Liver (tissue), 9 donors: ENCODE data around the gene DCDC2C. TPM values are rescaled to one million over a fixed set of nuclear protein-coding genes. Genes with fewer than 3 reads are reported as not detected.

ENCODE experiments used
- DNase-seq: peaks from one replicate; pipeline ENCODE4 v3.0.0-alpha.2; 2017; ENCODE audit warnings: low spot score
- H3K27ac ChIP-seq, 2 donors: one replicate each; pipeline ENCODE4 v1.7.0; 2013; ENCODE audit warnings: inconsistent platforms in 2 of 2, low read length in 2 of 2, control low read depth in 1 of 2, low read depth in 1 of 2, mild to moderate bottlenecking in 1 of 2
- H3K27me3 ChIP-seq, 4 donors: one replicate each; pipeline versions ENCODE4 v1.6.1 to v1.7.0; 2013; ENCODE audit warnings: low read length in 3 of 4, inconsistent platforms in 1 of 4, mild to moderate bottlenecking in 1 of 4, moderate library complexity in 1 of 4; ENCODE audit not compliant: control insufficient read depth in 4 of 4, insufficient read depth in 4 of 4
- H3K36me3 ChIP-seq, 4 donors: one replicate each; pipeline versions ENCODE4 v1.6.1 to v1.7.0; 2013; ENCODE audit warnings: low read length in 3 of 4, mild to moderate bottlenecking in 3 of 4, low read depth in 1 of 4, moderate library complexity in 1 of 4; ENCODE audit not compliant: control insufficient read depth in 4 of 4, insufficient read depth in 3 of 4
- H3K4me1 ChIP-seq, 4 donors: one replicate each; pipeline versions ENCODE4 v1.6.1 to v1.7.0; 2013; ENCODE audit warnings: low read length in 3 of 4, mild to moderate bottlenecking in 3 of 4, moderate library complexity in 1 of 4; ENCODE audit not compliant: control insufficient read depth in 4 of 4, insufficient read depth in 4 of 4
- H3K4me3 ChIP-seq, 3 donors: one replicate each; pipeline versions ENCODE4 v1.6.1 to v1.7.0; 2013; ENCODE audit warnings: low read length in 3 of 3, control low read depth in 1 of 3, low read depth in 1 of 3, mild to moderate bottlenecking in 1 of 3
- H3K9ac ChIP-seq, 2 donors: one replicate each; pipeline ENCODE4 v1.7.0; 2013; ENCODE audit warnings: low read length in 2 of 2, mild to moderate bottlenecking in 2 of 2, moderate library complexity in 2 of 2, control low read depth in 1 of 2, low read depth in 1 of 2
- H3K9me3 ChIP-seq, 4 donors: one replicate each; pipeline versions ENCODE4 v1.6.1 to v1.7.0; 2013; ENCODE audit warnings: low read length in 3 of 4; ENCODE audit not compliant: control insufficient read depth in 4 of 4
- ATF3 ChIP-seq: IDR thresholded peaks from 2 replicates; pipeline ENCODE4 v1.6.1; 2016; ENCODE audit warnings: antibody characterized with exemption
- CTCF ChIP-seq: fragments of 150-350 bp; IDR thresholded peaks from 2 replicates; pipeline ENCODE4 v1.5.1; 2017; ENCODE audit warnings: improper control_type of control experiment, low read depth, low read length; ENCODE audit not compliant: missing input control
- EGR1 ChIP-seq, 2 donors: IDR thresholded peaks; 2 replicates each; pipeline ENCODE4 v1.6.1; 2016 to 2018; ENCODE audit warnings: antibody characterized with exemption in 2 of 2, low read depth in 2 of 2
- FOXA1 ChIP-seq: IDR thresholded peaks from 2 replicates; pipeline ENCODE4 v1.6.1; 2016; ENCODE audit warnings: antibody characterized with exemption
- FOXA2 ChIP-seq: IDR thresholded peaks from 2 replicates; pipeline ENCODE4 v1.6.1; 2016; ENCODE audit warnings: antibody characterized with exemption
- GABPA ChIP-seq, 2 donors: IDR thresholded peaks in 1 of 2; conservative IDR thresholded peaks in 1 of 2; 2 replicates each; pipeline ENCODE4 v1.6.1; 2016; ENCODE audit warnings: antibody characterized with exemption in 2 of 2, mild to moderate bottlenecking in 1 of 2, moderate library complexity in 1 of 2
- HNF4A ChIP-seq, 2 donors: conservative IDR thresholded peaks; 2 replicates each; pipeline ENCODE4 v1.6.1; 2016; ENCODE audit warnings: antibody characterized with exemption in 2 of 2, mild to moderate bottlenecking in 2 of 2
- HNF4G ChIP-seq: IDR thresholded peaks from 2 replicates; pipeline ENCODE4 v1.6.1; 2016; ENCODE audit warnings: antibody characterized with exemption
- JUND ChIP-seq, 2 donors: IDR thresholded peaks; 2 replicates each; pipeline ENCODE4 v1.6.1; 2016; ENCODE audit warnings: antibody characterized with exemption in 2 of 2
- MAX ChIP-seq: IDR thresholded peaks from 2 replicates; pipeline ENCODE4 v1.6.1; 2016; ENCODE audit warnings: antibody characterized with exemption
- NR2F2 ChIP-seq: IDR thresholded peaks from 2 replicates; pipeline ENCODE4 v1.6.1; 2016; ENCODE audit warnings: antibody characterized with exemption
- RAD21 ChIP-seq, 2 donors: IDR thresholded peaks; 2 replicates each; pipeline ENCODE4 v1.6.1; 2016; ENCODE audit warnings: antibody characterized with exemption in 2 of 2, mild to moderate bottlenecking in 2 of 2
- REST ChIP-seq: IDR thresholded peaks from 2 replicates; pipeline ENCODE4 v1.6.1; 2016; ENCODE audit warnings: antibody characterized with exemption, mild to moderate bottlenecking
- RXRA ChIP-seq, 2 donors: IDR thresholded peaks; 2 replicates each; pipeline ENCODE4 v1.6.1; 2017 to 2018; ENCODE audit warnings: antibody characterized with exemption in 2 of 2, mild to moderate bottlenecking in 1 of 2
- SP1 ChIP-seq: IDR thresholded peaks from 2 replicates; pipeline ENCODE4 v1.6.1; 2018; ENCODE audit warnings: antibody characterized with exemption, mild to moderate bottlenecking
- TAF1 ChIP-seq: conservative IDR thresholded peaks from 2 replicates; pipeline ENCODE4 v1.6.1; 2016; ENCODE audit warnings: antibody characterized with exemption, mild to moderate bottlenecking
- YY1 ChIP-seq: IDR thresholded peaks from 2 replicates; pipeline ENCODE4 v1.6.1; 2016; ENCODE audit warnings: antibody characterized with exemption, mild to moderate bottlenecking
- ZBTB33 ChIP-seq: IDR thresholded peaks from 2 replicates; pipeline ENCODE4 v1.6.1; 2016; ENCODE audit warnings: antibody characterized with exemption
- WGBS: extraction: QIAGEN DNeasy Blood & Tissue Kit; methylation state at CpG from one replicate; pipeline ENCODE4 v1.1.7; 2013; 5-methylcytosine and 5-hydroxymethylcytosine counted together
- polyA plus RNA-seq, 2 donors: library from polyadenylated mRNA; stranded (reverse) in 1 of 2; unstranded in 1 of 2; fragments of 200-250 nt in 1 of 2; fragments of >200 nt in 1 of 2; fragmentation: Nextera tagmentation in 1 of 2; extraction: Ambion mirVana in 1 of 2; gene quantifications; one replicate each; pipeline versions ENCODE4 v1.2.1 to v1.2.3, GENCODE V29; 2013 to 2015
- total RNA-seq, 2 donors: library from RNA; depleted of rRNA; stranded (reverse); fragments of >200 nt; gene quantifications; one replicate each; pipeline ENCODE4 v1.2.3, GENCODE V29; 2014
- donor health status: healthy.
- donor health status: healthy.
- donor health status: healthy.
- donor health status: healthy.
- donor health status: healthy.

The DCDC2C gene
- total and polyA plus RNA-seq, 4 donors: not detected

GRCh38 chr2:3873899-3874298, 170.5 kb downstream of the DCDC2C start:
- Histone ChIP-seq H3K9ac (no peak overlapping the region), H3K36me3 (no peaks in the 10 kb centered on the region), H3K4me1 (no peaks in the 10 kb centered on the region), H3K4me3 (no peak overlapping the region), H3K9me3 (peaks cover 0 to 4% (median 0%) of the 10 kb centered on the region in 4 donors), H3K27me3 (no peaks in the 10 kb centered on the region), H3K27ac (no peak overlapping the region)
- WGBS: 73% methylated on average over 2 of the region's 2 CpGs
- TF ChIP-seq HNF4A (conservative IDR thresholded peaks at IDR 0.05) (no peak), NR2F2 (no peak), YY1 (no peak), FOXA1 (no peak), HNF4G (no peak), SP1 (no peak), JUND (IDR thresholded peaks at IDR 0.05) (no peak), EGR1 (IDR thresholded peaks at IDR 0.05; ENCODE audit: low read depth in 2 of 2) (no peak), REST (no peak), GABPA (IDR thresholded peaks at IDR 0.05 in 1 of 2, conservative IDR thresholded peaks at IDR 0.05 in 1 of 2) (no peak), MAX (no peak), TAF1 (no peak)
- DNase-seq: no peak

- Histone ChIP-seq H3K9me3 (peaks cover 0 to 4% (median 0%) of the 10 kb centered on the region in 4 donors), H3K9ac (no peak overlapping the region), H3K4me1 (no peaks in the 10 kb centered on the region), H3K36me3 (no peaks in the 10 kb centered on the region), H3K27ac (no peak overlapping the region), H3K27me3 (no peaks in the 10 kb centered on the region), H3K4me3 (no peak overlapping the region)
- TF ChIP-seq HNF4A (conservative IDR thresholded peaks at IDR 0.05) (no peak), SP1 (no peak), FOXA2 (no peak), REST (no peak), CTCF (no peak), NR2F2 (no peak), RAD21 (IDR thresholded peaks at IDR 0.05) (no peak), GABPA (IDR thresholded peaks at IDR 0.05 in 1 of 2, conservative IDR thresholded peaks at IDR 0.05 in 1 of 2) (no peak), YY1 (no peak), HNF4G (no peak), MAX (no peak), JUND (IDR thresholded peaks at IDR 0.05) (no peak), ATF3 (no peak), RXRA (IDR thresholded peaks at IDR 0.05) (no peak), ZBTB33 (no peak)
- WGBS: 79% methylated on average over 4 of the region's 4 CpGs
- DNase-seq: no peak
Observed at GRCh38 chr2:3876221-3876620, 172.8 kb downstream of the DCDC2C start.
